OCI-M2 (cell line): Measurements from ENCODE around the gene EHD2.
"Not testable (repeated sequence)": the region's sequence is repeated elsewhere in the genome, so short reads cannot be mapped to it uniquely, and the experiment has no call there.

Experiments
- DNase-seq: peaks from one replicate; lab custom pipeline; 2025; ENCODE audit not compliant: unreplicated experiment; lab: John Stamatoyannopoulos, UW

EHD2 gene

GRCh38 chr19:47711652-47712242, 1.5 kb upstream of the EHD2 start:
- DNase-seq = no peak

- no peak for DNase-seq
Observed at GRCh38 chr19:47714339-47714738, 1.1 kb downstream of the EHD2 start.

- not testable (repeated sequence) for DNase-seq
Observed at GRCh38 chr19:47714855-47715254, 1.6 kb downstream of the EHD2 start.

GRCh38 chr19:47716270-47716937, 3.2 kb downstream of the EHD2 start:
- DNase-seq = no peak

GRCh38 chr19:47718415-47719046, 5.3 kb downstream of the EHD2 start:
- DNase-seq = not testable (repeated sequence)

- DNase-seq = no peak
Observed at GRCh38 chr19:47719047-47719859, 6.0 kb downstream of the EHD2 start.

DNA sequence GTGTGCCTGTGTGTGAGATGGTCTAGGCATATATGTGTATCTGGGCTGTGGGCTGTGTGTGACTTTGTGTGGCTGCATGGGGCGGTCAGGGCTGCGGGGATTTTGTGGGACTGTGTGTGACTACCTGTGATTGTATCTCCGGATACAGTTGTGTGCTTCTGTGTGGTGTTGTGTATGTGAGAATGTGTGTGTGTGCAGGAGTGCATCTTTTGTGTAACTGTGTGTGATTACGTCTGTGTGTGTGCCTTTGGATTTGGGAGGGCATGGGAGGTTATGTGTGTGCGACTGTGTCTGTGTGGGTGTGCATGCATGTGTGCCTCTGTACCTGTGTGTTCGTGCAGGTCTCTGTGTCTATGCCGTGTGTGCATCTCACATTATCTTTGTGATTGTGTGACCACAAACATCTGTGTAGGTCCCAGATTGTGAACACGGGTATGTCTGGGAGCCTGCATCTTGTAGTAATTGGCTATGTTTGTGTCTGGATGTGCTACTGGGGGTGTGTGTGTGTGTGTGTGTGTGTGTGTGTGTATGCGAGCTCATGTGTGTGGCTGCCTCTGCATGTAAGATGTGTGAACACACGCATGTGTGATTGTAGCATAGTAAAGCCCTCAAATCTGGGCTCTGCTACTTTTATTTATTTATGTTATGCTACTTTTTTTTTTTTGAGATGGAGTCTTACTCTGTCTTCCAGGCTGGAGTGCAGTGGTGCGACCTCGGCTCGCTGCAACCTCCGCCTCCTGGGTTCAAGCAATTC, 7.6 kb downstream of the EHD2 start:
- DNase-seq = no peak

DNA sequence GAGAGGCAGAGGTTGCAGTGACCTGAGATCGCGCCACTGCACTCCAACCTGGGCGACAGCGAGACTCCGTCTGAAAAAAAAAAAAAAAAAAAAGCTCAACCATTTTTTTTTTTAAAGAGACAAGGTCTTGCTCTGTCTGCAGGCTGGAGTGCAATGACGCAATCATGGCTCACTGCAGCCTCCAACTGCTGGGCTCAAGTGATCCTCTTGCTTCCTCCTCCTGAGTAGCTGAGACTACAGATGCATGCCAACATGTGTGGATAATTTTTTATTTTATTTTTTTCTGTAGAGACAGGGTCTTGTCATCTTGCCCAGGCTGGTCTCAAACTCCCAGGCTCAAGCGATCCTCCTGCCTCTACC, 10.3 kb downstream of the EHD2 start:
- no peak for DNase-seq

- DNase-seq = no peak
Observed at GRCh38 chr19:47725759-47726401, 12.7 kb downstream of the EHD2 start.

GRCh38 chr19:47726467-47726866, 13.2 kb downstream of the EHD2 start:
- DNase-seq = no peak

- DNase-seq = not testable (repeated sequence)
Observed at GRCh38 chr19:47728295-47728694, 15.1 kb downstream of the EHD2 start.

DNA sequence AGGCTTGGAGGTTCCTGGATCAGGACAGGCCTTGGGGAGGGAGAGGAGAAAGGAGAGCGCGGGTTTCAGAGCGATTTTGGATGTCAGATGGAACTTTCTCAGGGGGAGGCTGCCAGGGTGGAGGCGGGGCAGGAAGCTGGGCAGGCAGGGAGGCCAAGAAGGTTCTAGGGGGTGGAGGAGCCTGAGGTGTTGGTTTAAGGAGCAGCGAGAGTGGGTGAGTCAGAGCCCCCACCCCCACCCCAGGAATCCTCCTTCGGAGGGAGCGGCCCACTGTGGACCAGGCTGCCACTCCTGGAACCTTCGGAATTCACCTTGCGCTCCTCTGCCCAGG, 16.2 kb downstream of the EHD2 start:
- peak; percentile 62 for DNase-seq

GRCh38 chr19:47729799-47730520, 16.7 kb downstream of the EHD2 start:
- DNase-seq = peak; percentile 79

DNA sequence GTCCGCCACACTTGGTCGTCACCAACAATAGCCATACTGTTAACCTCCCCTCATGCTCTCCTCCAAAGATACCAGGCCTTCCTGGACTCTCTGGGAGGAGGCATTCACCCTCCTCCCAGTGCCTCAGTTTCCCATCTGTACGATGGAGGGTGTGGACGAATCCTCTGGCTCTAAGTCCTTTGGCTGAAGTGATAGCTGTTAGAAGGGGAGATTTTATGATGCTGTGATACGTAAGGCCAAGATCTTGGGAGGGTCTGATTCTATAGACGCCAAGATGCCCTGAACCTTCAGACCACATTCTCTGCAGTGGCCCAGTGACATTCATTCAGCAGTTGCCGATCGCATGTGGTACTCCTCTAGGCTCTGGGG, 17.3 kb downstream of the EHD2 start:
- DNase-seq = no peak

DNA sequence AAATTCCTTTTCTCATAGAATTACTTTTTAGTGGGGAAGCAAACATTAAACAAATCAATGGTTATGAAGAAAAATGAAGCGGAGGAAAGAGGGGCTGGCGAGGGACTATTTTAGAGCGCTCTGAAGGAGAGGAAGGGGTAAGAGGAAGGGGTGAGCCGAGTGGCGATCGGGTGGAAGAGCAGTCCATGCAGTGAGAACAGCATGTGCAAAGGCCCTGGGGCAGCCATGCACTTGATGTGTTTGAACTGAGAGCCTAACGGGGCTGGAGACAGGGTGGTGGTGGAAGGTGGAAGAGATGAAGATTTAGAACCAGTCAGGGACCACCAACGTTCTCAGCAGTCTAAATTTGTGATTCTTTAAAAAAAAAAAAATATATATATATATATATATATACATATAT, 17.7 kb downstream of the EHD2 start:
- DNase-seq = no peak

GRCh38 chr19:47735131-47735530, 21.9 kb downstream of the EHD2 start:
- DNase-seq = no peak

- DNase-seq = no peak
Observed at GRCh38 chr19:47740866-47741519, 27.8 kb downstream of the EHD2 start.

- no peak for DNase-seq
Observed at GRCh38 chr19:47741544-47742140, 28.4 kb downstream of the EHD2 start.

GRCh38 chr19:47742634-47743033, 29.4 kb downstream of the EHD2 start:
- no peak for DNase-seq
